ENCODE data around the gene IFI27. TPM values are rescaled to one million over a fixed set of nuclear protein-coding genes. Genes with fewer than 3 reads are reported as not detected.

IFI27 gene
- total RNA-seq, 2 donors from 2014 or later: 140 to 229 TPM

GRCh38 chr14:94126800-94127199 is 16.3 kb downstream of the IFI27 start:
- Histone ChIP-seq H3K27me3 (no peaks in the 10 kb centered on the region), H3K4me1 (peaks cover 0 to 15% of the 10 kb centered on the region in 2 donors), H3K36me3 (no peaks in the 10 kb centered on the region), H3K9me3 (no peaks in the 10 kb centered on the region), H3K4me3 (no peak overlapping the region), H3K27ac (no peak overlapping the region)
- TF ChIP-seq, protein P1, sequence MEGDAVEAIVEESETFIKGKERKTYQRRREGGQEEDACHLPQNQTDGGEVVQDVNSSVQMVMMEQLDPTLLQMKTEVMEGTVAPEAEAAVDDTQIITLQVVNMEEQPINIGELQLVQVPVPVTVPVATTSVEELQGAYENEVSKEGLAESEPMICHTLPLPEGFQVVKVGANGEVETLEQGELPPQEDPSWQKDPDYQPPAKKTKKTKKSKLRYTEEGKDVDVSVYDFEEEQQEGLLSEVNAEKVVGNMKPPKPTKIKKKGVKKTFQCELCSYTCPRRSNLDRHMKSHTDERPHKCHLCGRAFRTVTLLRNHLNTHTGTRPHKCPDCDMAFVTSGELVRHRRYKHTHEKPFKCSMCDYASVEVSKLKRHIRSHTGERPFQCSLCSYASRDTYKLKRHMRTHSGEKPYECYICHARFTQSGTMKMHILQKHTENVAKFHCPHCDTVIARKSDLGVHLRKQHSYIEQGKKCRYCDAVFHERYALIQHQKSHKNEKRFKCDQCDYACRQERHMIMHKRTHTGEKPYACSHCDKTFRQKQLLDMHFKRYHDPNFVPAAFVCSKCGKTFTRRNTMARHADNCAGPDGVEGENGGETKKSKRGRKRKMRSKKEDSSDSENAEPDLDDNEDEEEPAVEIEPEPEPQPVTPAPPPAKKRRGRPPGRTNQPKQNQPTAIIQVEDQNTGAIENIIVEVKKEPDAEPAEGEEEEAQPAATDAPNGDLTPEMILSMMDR (IDR thresholded peaks at IDR 0.05): no peak
- DNase-seq (ENCODE audit: low spot score): peak; percentile 5

- no peak overlapping the region for H3K4me3 ChIP-seq
- peak; percentile 5 for DNase-seq (ENCODE audit: low spot score)
- TF ChIP-seq, protein P1 (IDR thresholded peaks at IDR 0.05): no peak
- peaks cover 0 to 15% of the 10 kb centered on the region in 2 donors for H3K4me1 ChIP-seq
- no peak overlapping the region for H3K27ac ChIP-seq
- no peaks in the 10 kb centered on the region for H3K9me3 ChIP-seq
- H3K27me3 ChIP-seq: no peaks in the 10 kb centered on the region
- H3K36me3 ChIP-seq: no peaks in the 10 kb centered on the region
Measured at GRCh38 chr14:94127330-94127729, 16.8 kb downstream of the IFI27 start.

DNA sequence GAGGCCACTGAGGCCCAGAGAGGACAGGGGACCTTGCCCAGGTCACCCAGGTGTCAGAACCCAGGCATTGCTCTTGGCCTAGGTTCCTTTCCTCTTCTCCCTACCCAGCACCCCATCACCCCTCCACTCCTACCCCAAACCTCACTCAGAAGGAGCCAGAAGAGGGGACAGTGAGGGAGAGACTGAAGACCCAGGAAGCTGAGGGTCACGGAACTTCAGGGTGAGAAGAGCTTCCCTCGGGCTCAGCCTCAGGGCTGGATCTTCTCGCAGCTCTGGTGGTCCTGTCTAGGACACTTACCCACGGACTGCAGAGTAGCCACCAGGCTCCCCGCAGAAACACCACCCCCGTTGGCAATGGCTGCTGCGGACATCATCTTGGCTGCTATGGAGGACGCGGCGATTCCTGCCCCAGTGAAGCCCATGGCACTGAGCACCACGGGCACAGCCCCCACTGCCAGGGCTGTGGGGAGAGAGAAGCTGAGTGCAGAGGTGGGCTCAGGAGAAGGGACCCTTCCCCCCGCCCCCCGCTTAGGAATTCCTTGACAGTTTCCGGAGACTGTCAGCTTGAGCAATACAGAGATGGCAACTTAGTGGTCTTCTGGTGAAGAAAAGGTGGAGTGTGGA is 17.8 kb downstream of the IFI27 start:
- Histone ChIP-seq H3K27me3 (no peaks in the 10 kb centered on the region), H3K36me3 (no peaks in the 10 kb centered on the region), H3K4me1 (peaks cover 0 to 15% of the 10 kb centered on the region in 2 donors), H3K9me3 (no peaks in the 10 kb centered on the region), H3K4me3 (no peak overlapping the region), H3K27ac (peak overlapping the region; percentile 78 to 89)
- TF ChIP-seq, protein P1 (IDR thresholded peaks at IDR 0.05): no peak
- peak; percentile 52 for DNase-seq (ENCODE audit: low spot score)

GRCh38 chr14:94129111-94129757 is 18.7 kb downstream of the IFI27 start, which contains the start of gene IFI27L2:
Gene IFI27L2 (minus strand): TSS chr14:94129604. CDS start chr14:94129564, 40 bp downstream.
- TF ChIP-seq, protein P1 (IDR thresholded peaks at IDR 0.05): peak in 1 of 2 donors; percentile 46
- Histone ChIP-seq H3K27me3 (no peaks in the 10 kb centered on the region), H3K4me3 (peak within 1 kb of the TSS; percentile 51 to 59), H3K4me1 (peaks cover 0 to 15% of the 10 kb centered on the region in 2 donors), H3K27ac (peak within 1 kb of the TSS; percentile 78 to 89), H3K36me3 (no peaks in the 10 kb centered on the region), H3K9me3 (no peaks in the 10 kb centered on the region)
- peak; percentile 74 for DNase-seq (ENCODE audit: low spot score)

- peak overlapping the region; percentile 78 to 89 for H3K27ac ChIP-seq
Measured at GRCh38 chr14:94129758-94130414, 19.4 kb downstream of the IFI27 start.

More at GRCh38 chr14:94129758-94130414, 19.4 kb downstream of the IFI27 start:
- TF ChIP-seq, protein P1 (IDR thresholded peaks at IDR 0.05): no peak
- no peaks in the 10 kb centered on the region for H3K36me3 ChIP-seq
- no peaks in the 10 kb centered on the region for H3K9me3 ChIP-seq
- peak overlapping the region; percentile 51 to 59 for H3K4me3 ChIP-seq
- peak; percentile 62 for DNase-seq (ENCODE audit: low spot score)
- peaks cover 0 to 15% of the 10 kb centered on the region in 2 donors for H3K4me1 ChIP-seq
- H3K27me3 ChIP-seq: no peaks in the 10 kb centered on the region

Measured in right atrium auricular region (tissue), 2 donors.